Activated B cell treated with CpG ODN at 0.5 μM for 24 hours (primary cell): Measurements from ENCODE around the gene NPRL2. TPM values are rescaled to one million over a fixed set of nuclear protein-coding genes. Genes with fewer than 3 reads are reported as not detected.

Experiments
- ATAC-seq: fragments of 200-7000 bp; cut with Tn5 transposase; one replicate; pipeline ENCODE4 v1.10.0; 2021; ENCODE audit warnings: low read depth, mild to moderate bottlenecking, moderate library complexity
- CTCF ChIA-PET: fragments of 350-600 bp; sonication (Branson Sonifier 250); formaldehyde crosslinking; loops from one replicate; lab custom pipeline; 2021; ENCODE audit warnings: antibody characterized with exemption; lab: Charles Lee
- POLR2A ChIA-PET: fragments of 350-600 bp; sonication (Branson Sonifier 250); formaldehyde crosslinking; loops from one replicate; lab custom pipeline; 2021; ENCODE audit warnings: antibody characterized with exemption; lab: Charles Lee
- DNase-seq: peaks from one replicate; pipeline ENCODE4 v3.0.0; 2022
- H3K27ac Mint-ChIP-seq: one replicate; pipeline ENCODE4 v1.8.0; 2020; ENCODE audit warnings: mixed read lengths
- H3K27me3 Mint-ChIP-seq: one replicate; pipeline ENCODE4 v1.8.0; 2021; ENCODE audit warnings: mixed read lengths
- H3K36me3 Mint-ChIP-seq: one replicate; pipeline ENCODE4 v1.8.0; 2021; ENCODE audit warnings: low read depth, mixed read lengths
- H3K4me1 Mint-ChIP-seq: one replicate; pipeline ENCODE4 v1.8.0; 2021; ENCODE audit warnings: mixed read lengths
- H3K4me3 Mint-ChIP-seq: one replicate; pipeline ENCODE4 v1.8.0; 2020; ENCODE audit warnings: mild to moderate bottlenecking, mixed read lengths
- H3K9me3 Mint-ChIP-seq: one replicate; pipeline ENCODE4 v1.8.0; 2020; ENCODE audit warnings: mixed read lengths
- CTCF ChIP-seq: fragments of 200-600 bp; IDR thresholded peaks from one replicate; pipeline ENCODE4 v1.8.0; 2022; ENCODE audit warnings: antibody characterized with exemption, mild to moderate bottlenecking
- intact Hi-C: fragments of 100-400 bp; cut with micrococcal nuclease; formaldehyde crosslinking; loops from one replicate; pipeline ENCODE4 v1.15.1; 2024
- total RNA-seq: library from RNA; stranded (reverse); gene quantifications from 2 replicates; pipeline ENCODE4 v1.2.3, GENCODE V29; 2022

Gene NPRL2
- total RNA-seq, 1 donor from 2014 or later = 23.6 TPM

GRCh38 chr3:50378757-50379156 is 28.2 kb upstream of the NPRL2 start:
- ATAC-seq (no peak), DNase-seq (no peak)
- intact Hi-C loops = no loop called here
- Mint-ChIP-seq H3K27me3 (no peaks in the 10 kb centered on the region), H3K4me1 (no peaks in the 10 kb centered on the region), H3K4me3 (no peak overlapping the region), H3K9me3 (no peaks in the 10 kb centered on the region), H3K36me3 (no peaks in the 10 kb centered on the region), H3K27ac (no peak overlapping the region)
- TF ChIP-seq CTCF = no peak
- ChIA-PET CTCF (no interaction called here), POLR2A (no interaction called here)

- TF ChIP-seq CTCF = no peak
- intact Hi-C loops = no loop called here
- Mint-ChIP-seq H3K27me3 (no peaks in the 10 kb centered on the region), H3K4me3 (no peak overlapping the region), H3K9me3 (no peaks in the 10 kb centered on the region), H3K4me1 (no peaks in the 10 kb centered on the region), H3K27ac (no peak overlapping the region), H3K36me3 (no peaks in the 10 kb centered on the region)
- POLR2A ChIA-PET = no interaction called here
- DNase-seq (no peak), ATAC-seq (no peak)
- CTCF ChIA-PET = no interaction called here
These were observed 27.4 kb upstream of the NPRL2 start for GRCh38 chr3:50378024-50378423.

- Mint-ChIP-seq H3K4me1 (no peaks in the 10 kb centered on the region), H3K27me3 (no peaks in the 10 kb centered on the region), H3K36me3 (no peaks in the 10 kb centered on the region), H3K9me3 (no peaks in the 10 kb centered on the region), H3K27ac (no peak overlapping the region), H3K4me3 (no peak overlapping the region)
- intact Hi-C loops = no loop called here
- no peak for TF ChIP-seq CTCF
- POLR2A ChIA-PET = no interaction called here
- DNase-seq = no peak
- ATAC-seq = no peak
- CTCF ChIA-PET = no interaction called here
These were observed 24.8 kb upstream of the NPRL2 start for GRCh38 chr3:50375258-50375931.

GRCh38 chr3:50374363-50375257 is 24.0 kb upstream of the NPRL2 start:
- DNase-seq (no peak), ATAC-seq (no peak)
- Mint-ChIP-seq H3K36me3 (no peaks in the 10 kb centered on the region), H3K4me3 (no peak overlapping the region), H3K4me1 (no peaks in the 10 kb centered on the region), H3K27ac (no peak overlapping the region), H3K9me3 (no peaks in the 10 kb centered on the region), H3K27me3 (no peaks in the 10 kb centered on the region)
- no peak for TF ChIP-seq CTCF
- ChIA-PET POLR2A (no interaction called here), CTCF (no interaction called here)
- intact Hi-C loops = no loop called here
